ENCODE results near the gene LYRM2.

The LYRM2 gene

DNA sequence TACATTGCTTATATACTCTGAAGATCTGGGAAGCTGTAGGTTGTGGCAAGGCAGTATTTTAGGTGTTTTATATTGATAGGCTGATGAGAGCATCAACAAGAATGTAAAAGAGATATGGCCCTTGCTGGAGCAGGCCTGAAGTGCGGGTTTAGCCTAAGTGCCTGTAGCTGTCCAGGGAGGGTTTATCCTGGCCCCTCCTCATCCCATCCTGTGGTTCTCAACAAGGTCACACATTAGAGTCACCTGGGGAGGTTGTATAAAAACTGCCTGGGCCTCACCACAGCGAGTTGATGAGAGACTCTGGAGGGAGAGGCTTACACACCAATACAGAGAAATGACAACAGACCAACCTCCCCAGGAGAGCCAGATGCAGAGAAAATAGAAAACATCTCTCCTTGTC lies 48.4 kb downstream of the LYRM2 start:
- no peak for DNase-seq

- no peak for DNase-seq
Measured at GRCh38 chr6:89589297-89590025, 49.1 kb downstream of the LYRM2 start.

DNA sequence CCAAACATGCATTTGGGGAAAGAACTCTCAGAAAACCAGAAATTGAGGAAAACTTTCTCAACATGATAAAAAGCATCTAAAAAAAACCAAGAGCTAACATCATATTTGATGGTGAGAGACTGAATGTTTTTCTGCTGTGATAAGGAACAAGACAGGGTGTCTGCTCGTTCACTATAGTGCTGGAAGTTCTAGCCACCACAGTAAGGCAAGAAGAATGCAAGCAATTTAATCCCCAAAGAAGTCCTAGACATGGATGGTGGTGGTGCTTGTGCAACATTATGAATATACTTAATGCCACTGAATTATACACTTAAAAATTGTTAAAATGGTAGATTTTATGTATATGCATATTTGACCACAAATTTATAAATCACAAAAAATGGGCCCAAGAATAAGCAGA lies 53.4 kb downstream of the LYRM2 start:
- DNase-seq = no peak

DNA sequence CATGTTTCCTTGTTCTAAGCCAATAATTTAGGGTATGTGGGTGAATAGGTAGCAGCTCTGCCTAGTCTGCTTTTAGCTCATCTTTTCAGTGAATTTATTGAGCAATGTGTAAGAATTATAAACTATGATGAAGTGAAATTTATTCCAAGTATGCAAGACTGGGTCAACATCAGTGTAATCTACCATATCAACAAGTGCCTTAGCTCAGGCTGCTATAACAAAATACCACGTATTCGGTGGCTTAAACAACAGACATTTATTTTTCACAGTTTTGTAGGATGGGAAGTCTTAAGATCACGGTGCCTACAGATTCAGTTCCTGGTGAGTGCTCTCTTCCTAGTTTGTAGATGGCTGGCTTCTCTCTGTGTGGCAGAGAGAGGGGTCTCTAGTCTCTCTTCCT lies 54.0 kb downstream of the LYRM2 start:
- DNase-seq = no peak

- DNase-seq = no peak
Measured at GRCh38 chr6:89583559-89583958, 55.0 kb downstream of the LYRM2 start.

GRCh38 chr6:89582669-89583325 lies 55.8 kb downstream of the LYRM2 start:
- DNase-seq = no peak

DNA sequence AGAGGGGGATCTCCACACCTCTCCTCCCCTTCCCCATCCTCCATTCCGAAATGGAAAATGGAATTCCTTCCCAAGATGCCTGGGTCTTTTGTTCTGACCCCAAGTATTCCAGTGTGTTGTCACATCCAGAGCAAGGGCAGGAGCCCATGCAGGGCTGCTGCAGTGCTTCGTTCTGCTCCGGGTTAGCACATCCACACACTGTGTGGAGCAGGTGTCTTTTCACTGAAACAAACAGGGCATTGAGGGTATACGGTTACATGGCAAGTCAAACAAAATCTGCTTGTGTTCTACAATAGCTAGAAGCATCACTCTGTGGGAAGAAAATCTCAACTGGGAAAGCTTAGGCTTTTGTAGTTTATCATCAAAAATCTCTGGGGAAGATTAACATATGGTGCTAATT lies 56.9 kb downstream of the LYRM2 start:
- no peak for DNase-seq

- DNase-seq = no peak
Measured at GRCh38 chr6:89580997-89581666, 57.4 kb downstream of the LYRM2 start.

DNA sequence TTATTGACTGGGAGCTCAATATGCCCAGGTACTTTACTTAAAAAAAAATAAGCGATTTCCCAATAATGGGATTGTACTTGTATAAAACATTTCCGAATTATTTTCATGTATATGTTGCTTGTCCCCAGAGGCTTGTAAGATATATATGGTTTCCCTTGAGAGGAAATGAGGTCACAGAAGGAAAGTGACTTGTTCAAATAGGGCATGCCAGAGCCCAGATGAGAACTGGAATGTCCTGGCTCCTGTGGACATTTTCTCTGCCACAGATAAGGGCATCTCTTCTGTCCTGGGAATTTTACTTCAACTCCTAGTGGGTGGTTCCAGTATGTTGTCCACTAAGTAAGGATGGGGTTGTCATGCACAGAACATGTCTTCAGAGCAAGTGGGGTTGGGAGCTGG lies 63.0 kb downstream of the LYRM2 start:
- DNase-seq = no peak

- DNase-seq = no peak
Measured at GRCh38 chr6:89574910-89575561, 63.5 kb downstream of the LYRM2 start.

GRCh38 chr6:89567630-89568390 lies 70.7 kb downstream of the LYRM2 start:
- no peak for DNase-seq

GRCh38 chr6:89566930-89567629 lies 71.5 kb downstream of the LYRM2 start:
- DNase-seq = no peak

- no peak for DNase-seq
Measured at GRCh38 chr6:89566008-89566800, 72.3 kb downstream of the LYRM2 start.

GRCh38 chr6:89564752-89565427 lies 73.7 kb downstream of the LYRM2 start:
- DNase-seq = no peak

- DNase-seq = no peak
Measured at GRCh38 chr6:89563866-89564265, 74.7 kb downstream of the LYRM2 start.

DNA sequence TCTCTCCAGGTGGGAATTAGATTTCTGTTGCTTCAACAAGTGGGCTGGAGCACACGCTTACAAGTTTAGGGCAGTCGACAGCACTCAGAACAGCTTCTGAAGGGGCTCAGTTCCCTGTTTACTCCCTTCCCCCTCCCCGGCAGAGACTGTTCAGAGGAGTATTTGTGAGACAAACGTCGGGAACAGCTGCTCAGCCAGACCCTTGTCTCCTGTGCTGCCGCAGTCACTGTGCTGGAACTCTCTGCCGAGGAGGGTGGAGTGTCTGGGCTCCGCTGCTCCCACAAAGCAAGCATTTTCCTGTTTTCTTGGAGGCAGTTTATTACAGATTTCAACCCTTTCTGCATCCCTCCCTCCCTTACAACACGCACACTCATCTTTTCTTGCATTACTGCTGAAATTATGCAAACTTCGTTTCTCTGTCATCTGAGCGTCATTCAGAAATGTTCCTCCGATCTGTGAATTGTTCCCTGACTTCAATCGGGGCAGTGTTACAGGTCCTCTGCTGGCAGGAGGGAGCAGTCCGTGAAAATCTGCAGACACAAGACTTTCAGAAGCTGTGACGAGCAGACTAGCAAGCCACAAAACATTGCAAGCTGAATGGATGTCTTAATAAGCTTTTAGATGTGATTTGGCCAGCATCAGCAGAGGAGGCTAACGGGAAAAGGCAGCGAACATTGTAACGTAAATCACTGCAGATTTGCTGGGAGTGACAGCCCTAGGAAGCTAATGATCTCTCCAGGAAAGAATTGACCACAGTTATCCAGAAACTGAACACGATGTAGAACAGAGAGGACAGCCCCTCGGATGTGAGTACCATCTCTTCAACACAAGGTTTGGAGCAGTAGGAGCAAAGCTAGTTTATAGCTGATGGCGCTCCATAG lies 76.2 kb downstream of the LYRM2 start:
- DNase-seq = peak; percentile 44

GRCh38 chr6:89559487-89559886 lies 79.1 kb downstream of the LYRM2 start:
- DNase-seq = no peak

DNA sequence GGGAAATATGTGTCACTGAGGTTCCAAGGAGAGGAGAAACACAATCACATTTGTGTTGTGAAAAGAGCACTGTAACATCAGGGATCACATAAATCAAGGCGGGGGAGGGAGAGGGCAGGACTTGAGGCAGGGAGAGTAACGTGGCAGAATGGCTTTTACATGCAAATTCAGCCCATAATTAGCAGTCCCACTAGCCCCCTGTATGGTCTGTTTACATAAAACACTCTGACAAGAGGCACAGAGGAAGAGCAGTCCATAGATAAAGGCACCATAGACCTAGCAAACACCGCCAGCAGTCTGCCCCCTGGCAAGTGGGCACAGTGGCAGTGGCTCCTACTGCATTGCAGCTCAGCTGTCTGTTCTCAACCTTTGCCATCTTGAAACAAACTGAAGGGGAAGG lies 82.7 kb downstream of the LYRM2 start:
- no peak for DNase-seq

DNA sequence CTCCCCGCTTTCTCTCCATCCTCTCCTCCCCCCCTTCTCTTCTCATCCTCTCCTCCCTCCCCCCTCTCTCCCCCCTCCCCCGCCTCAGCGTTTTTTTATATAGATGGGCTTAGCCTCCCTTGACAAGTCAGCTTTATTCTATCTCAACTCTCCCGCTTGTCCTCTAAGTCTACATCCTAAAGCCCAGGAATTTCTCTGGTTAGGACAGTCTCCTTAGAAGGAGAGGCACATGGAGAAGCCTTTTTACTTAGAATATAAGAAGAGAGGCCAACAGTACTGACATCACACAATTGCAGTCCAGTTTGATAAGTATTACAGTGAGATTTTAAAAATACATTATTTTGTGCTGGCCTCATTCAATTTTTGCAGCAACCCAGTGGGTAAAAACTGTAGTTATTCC lies 83.5 kb downstream of the LYRM2 start:
- DNase-seq = no peak

GRCh38 chr6:89554106-89554505 lies 84.4 kb downstream of the LYRM2 start:
- no peak for DNase-seq
